Measurements from ENCODE around the gene DCP1A. TPM values are rescaled to one million over a fixed set of nuclear protein-coding genes. Genes with fewer than 3 reads are reported as not detected.

DCP1A gene
- total RNA-seq, 2 donors from 2014 or later, result 35.4 to 36.7 TPM

DNA sequence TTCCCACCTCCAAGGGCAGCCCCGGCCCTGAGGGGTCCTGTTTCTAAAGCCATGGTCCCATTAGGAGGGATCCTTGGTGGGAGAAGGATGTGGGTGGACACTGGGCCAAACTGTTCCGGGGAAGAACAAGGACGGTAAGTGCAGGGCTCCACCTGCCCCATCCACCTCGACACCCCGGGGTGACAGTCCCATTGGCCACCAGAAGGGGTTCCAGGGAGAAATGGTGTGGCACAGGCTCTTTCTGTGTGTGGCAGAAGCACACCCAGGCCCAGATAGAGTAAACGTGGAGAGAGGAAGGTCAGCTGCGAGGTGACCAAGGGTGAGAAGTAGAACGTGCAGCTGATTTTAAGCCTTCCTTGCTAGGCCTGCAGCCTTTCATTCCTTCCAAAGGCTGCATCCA lies 103.6 kb downstream of the DCP1A start:
- Mint-ChIP-seq H3K9me3 (no peaks in the 10 kb centered on the region), H3K27ac (no peak overlapping the region), H3K36me3 (peaks cover 0 to 5% of the 10 kb centered on the region in 2 donors)
- no peak for DNase-seq (ENCODE audit: low spot score in 2 of 2)
- ATAC-seq, result no peak

DNA sequence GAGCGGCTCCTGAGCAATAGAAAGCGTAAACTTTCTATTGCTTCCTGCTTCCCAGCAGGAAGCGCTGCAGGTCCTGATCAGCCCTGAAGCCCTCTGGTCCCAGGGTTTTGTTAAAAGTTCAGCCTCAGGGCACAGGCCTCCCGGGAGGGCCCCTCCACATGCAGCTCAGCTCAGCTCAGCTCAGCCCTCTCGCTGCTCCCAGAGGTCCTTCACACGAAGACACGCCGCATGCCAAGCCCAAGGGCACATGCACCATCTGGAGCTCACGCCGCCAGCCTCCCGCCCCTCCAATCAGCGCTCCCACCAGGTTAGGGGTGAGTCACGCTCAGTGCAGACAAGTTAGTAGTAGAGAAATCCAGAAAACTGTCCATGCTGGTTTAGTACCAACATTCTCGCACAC lies 104.2 kb downstream of the DCP1A start:
- Mint-ChIP-seq H3K27ac (no peak overlapping the region), H3K9me3 (no peaks in the 10 kb centered on the region), H3K36me3 (peaks cover 0 to 5% of the 10 kb centered on the region in 2 donors)
- DNase-seq (ENCODE audit: low spot score in 2 of 2) (no peak), ATAC-seq (no peak)

DNA sequence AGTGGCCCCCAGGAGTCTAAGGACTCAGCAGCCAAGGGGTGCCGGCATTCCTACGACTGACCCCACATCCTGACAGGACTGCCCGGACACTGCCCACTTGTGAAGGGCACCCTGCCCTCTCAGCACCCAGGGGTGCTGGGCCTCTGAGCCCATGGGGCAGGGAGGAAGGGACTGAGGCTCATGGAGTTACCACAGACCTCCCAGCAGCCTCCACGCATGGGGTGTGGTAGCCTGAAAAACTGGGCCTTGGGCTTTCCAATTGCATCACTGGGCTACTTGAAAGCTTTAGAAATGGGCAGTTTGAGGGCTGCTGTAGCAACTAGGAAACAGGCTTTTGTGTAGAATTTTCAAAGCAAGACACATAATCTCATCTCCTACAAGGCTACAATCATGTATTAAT lies 104.7 kb downstream of the DCP1A start:
- Mint-ChIP-seq H3K36me3 (peaks cover 0 to 1% of the 10 kb centered on the region in 2 donors), H3K9me3 (no peaks in the 10 kb centered on the region), H3K27ac (no peak overlapping the region)
- DNase-seq (ENCODE audit: low spot score in 2 of 2) (no peak), ATAC-seq (no peak)

DNA sequence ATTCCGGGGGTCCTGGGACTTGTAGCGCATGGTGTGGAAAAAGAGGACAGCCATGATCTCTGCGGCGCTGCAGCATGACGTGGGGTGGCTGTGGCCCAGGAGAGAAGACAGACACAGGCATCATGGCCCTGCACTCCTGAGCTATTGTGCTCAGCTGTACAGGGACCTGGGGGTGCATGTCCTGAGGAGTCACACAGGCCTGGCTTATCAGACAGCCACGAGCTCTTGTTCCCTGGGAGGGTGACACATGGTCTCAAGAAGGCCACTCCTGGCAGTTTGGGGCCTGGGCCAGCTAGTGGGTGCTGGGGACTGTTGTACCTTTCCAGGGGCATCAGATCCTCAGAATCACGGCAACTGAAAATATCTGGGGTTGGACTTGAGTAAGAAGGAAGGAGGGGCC lies 105.2 kb downstream of the DCP1A start:
- no peaks in the 10 kb centered on the region for H3K36me3 Mint-ChIP-seq
- ATAC-seq, result no peak

DNA sequence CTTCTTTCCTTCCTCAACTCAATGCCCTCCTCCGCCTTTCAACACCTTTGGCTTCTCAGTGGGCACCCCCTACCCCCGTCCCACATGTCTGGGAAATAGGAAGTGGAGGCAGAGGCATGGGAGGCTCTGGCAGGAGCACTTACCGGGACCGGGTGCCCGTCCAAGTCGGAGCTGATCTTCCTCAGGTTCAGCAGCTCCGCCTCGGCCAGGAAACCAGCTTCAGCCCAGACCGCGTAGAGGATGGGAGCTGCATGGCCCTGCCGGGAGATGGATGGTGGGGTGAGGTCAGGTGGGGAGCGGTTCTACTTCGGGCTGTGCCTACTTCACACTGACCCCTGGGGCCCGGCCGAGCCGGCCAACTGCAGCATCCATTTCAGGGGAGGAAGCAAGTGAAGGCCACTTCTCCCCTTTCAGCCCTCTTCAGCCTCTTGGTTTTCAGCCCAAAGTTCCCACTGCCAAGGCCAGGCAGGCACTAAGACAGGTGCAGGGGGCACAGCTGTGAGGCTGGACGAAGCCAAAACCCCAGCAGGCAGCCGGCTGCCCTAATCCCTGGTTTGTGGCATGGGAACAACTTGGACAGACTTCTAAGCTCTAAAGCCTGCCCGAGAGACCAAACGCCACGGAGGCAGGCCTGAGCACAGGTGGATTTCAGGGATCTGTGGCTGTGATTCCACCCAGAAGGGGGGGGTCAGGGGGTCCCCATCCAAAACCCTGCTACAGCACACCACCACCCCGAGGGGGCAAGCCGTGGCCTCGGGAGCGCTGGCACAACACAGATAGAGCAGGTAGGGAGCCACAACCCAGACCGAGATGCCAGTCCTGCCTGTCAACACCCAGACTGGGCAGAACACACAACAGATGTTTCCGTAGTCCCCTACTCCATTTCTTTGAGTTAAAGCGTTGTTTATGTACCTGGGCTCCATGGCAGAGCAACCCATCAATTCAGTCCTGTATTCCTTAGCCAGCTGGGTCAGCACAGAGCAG lies 106.1 kb downstream of the DCP1A start:
- Mint-ChIP-seq H3K27ac (peak overlapping the region in 1 of 2 donors; percentile 41), H3K36me3 (no peaks in the 10 kb centered on the region), H3K9me3 (no peaks in the 10 kb centered on the region)
- no peak for DNase-seq (ENCODE audit: low spot score in 2 of 2)
- no peak for ATAC-seq

More for the DNA sequence above, 105.2 kb downstream of the DCP1A start:
- Mint-ChIP-seq H3K27ac (peak overlapping the region; percentile 41 to 44), H3K9me3 (no peaks in the 10 kb centered on the region)
- no peak for DNase-seq (ENCODE audit: low spot score in 2 of 2)

DNA sequence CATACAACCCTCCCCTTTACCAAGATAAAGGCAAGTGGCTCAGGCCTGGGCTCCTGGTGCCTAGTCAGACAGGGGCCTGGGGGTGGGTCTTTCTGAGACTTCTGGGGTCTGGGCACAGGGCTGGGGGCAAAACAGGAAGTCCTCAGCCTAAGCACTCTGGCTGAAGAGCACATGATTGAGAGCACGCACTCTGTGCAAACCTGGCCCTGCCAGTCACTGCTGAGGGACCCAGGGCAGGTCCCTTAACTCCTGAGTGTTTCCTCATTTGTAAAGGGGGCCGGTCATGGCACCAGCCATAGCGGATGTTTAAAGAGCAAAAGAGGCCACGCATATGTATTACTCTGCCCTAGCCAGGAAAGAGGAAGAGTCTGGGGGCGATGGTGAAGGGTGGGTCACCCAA lies 107.5 kb downstream of the DCP1A start:
- Mint-ChIP-seq H3K27ac (peak overlapping the region; percentile 67 to 89), H3K36me3 (no peaks in the 10 kb centered on the region), H3K9me3 (no peaks in the 10 kb centered on the region)
- DNase-seq (ENCODE audit: low spot score in 2 of 2), result no peak
- no peak for ATAC-seq

DNA sequence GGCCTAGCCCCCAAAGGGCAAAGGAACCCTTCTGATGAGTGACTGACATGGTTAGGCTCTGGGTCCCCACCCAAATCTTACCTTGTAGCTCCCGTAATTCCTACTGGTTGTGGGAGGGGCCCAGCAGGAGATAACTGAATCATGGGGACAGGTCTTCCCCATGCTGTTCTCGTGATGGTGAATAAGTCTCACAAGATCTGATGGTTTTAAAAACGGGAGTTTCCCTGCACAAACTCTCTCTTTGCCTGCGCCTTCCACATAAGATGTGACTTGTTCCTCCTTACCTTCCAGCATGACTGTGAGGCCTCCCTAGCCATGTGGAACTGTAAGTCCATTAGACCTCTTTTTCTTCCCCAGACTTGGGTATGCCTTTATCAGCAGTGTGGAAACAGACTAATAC lies 108.5 kb downstream of the DCP1A start:
- H3K36me3 Mint-ChIP-seq, result no peaks in the 10 kb centered on the region
- DNase-seq (ENCODE audit: low spot score in 2 of 2), result no peak
- H3K27ac Mint-ChIP-seq, result peak overlapping the region; percentile 15 to 69
- no peaks in the 10 kb centered on the region for H3K9me3 Mint-ChIP-seq
- no peak for ATAC-seq

DNA sequence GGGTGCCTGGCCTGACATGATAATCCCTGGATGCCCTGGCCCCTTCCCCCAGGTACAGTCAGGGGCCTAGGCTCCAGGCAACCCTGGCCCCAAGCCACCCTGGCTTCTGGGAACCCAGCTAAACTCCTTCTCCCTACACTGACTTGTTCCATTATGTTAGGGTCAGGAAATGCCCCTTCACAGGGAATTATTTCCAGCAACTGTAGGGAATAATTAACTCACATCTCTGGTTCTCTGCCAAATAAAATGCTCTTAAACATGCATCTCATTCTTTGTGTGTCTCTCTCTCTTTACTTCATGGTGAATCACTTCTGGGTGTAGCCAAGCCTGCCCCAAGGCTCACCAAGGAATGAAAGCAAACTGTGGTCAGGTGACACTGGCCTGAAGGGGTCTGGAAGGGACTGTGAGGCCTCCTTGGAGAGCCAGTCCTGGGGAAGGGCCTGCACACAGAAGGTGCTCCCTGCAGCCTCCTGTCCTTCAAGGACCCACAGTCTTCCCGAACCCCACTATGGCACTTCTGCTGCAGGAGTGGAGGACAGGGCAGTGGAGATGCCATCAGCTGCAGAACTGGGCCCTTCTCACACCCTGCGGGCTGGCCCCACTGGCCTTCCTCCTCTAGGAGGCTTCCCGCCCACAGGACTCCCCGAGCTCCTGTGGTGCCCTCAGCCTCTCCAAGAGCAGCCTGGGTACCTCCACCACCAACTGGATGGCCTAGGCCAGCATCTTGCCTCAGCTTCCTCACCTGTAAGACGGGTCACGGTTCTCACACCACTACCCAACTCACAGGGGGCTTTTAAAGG lies 109.1 kb downstream of the DCP1A start:
- H3K36me3 Mint-ChIP-seq, result no peaks in the 10 kb centered on the region
- H3K9me3 Mint-ChIP-seq, result no peaks in the 10 kb centered on the region
- peak in 1 of 2 donors; percentile 19 for ATAC-seq
- peak overlapping the region; percentile 1 to 69 for H3K27ac Mint-ChIP-seq
- DNase-seq (ENCODE audit: low spot score in 2 of 2), result no peak

DNA sequence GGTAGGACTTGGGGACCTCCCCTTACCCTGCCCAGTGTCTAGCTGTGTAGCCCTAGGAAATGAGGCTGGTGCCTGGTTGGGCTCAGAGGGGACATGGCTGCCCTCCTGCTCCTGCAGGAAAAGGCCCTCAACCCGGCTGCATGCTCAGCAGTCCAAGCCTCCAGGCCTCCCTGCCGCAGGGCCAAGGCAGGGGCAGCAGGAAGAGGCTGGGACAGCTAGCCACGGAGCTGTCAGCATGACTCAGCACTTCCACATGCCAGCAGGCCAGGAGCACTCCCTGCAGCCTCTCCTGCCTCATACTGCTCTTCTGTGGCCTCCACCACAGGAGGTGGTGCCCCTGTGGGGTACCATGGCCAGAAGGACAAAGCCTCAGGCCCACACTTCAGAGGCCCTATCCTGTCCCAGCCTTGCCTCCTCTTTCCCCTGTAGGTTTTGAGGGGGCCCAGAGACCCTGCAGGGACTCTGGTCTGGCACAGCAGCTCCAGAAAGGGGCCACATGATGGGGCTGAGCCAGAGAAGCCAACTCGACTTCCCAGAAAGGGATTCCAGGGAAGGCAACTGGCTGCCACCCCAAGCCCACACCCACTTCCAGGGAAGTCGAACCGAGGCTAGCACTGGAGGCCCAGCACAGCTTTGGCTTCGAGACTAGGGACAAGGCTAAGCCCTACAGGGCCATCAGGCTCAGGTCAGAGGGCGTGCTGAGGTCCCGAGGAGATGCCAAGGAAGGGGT lies 111.1 kb downstream of the DCP1A start:
- H3K36me3 Mint-ChIP-seq, result no peaks in the 10 kb centered on the region
- DNase-seq (ENCODE audit: low spot score in 2 of 2) (no peak), ATAC-seq (peak; percentile 23 to 60)
- H3K27ac Mint-ChIP-seq, result peak overlapping the region; percentile 77 to 89
- no peaks in the 10 kb centered on the region for H3K9me3 Mint-ChIP-seq

DNA sequence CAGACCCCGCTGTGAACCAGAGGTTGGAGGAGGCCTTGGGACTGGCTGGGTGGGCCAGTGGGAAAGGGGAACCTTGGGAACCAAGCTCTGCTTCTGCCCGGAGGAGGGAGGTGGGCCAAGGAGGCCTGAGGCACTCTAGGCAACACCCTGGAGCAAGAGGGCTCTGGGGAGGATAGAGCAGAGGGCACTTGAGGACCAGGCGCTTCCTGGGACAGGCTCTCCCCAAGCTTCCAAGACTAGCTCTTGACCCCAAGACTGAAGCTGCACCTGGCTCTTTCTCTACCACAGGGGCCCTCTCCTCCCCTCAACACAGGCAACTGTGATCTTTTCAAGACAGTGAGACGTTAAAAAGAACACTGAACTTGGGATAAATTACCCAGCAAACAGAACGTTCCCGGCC lies 111.8 kb downstream of the DCP1A start:
- Mint-ChIP-seq H3K9me3 (no peaks in the 10 kb centered on the region), H3K27ac (peak overlapping the region in 1 of 2 donors; percentile 89)

DNA sequence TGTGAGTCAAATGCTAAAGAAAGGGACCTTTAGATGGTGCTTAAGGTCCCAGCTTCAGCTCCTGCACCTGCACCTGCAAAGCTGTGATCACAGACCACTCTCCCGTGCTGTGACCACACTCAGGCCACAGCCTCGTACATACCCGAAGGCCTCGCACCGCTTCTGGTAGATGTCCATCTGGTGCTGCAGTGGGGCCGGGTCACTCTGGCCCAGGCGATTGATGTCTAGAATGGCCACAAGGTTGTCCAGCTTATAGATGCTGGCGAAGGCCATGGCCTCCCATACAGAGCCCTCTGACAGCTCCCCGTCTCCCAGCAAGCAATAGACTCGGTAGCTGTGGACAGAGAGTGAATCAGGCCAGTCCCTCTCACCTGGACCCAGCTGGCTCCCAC lies 112.5 kb downstream of the DCP1A start:
- no peaks in the 10 kb centered on the region for H3K36me3 Mint-ChIP-seq
- H3K9me3 Mint-ChIP-seq, result no peaks in the 10 kb centered on the region
- ATAC-seq (no peak), DNase-seq (ENCODE audit: low spot score in 2 of 2) (no peak)
- peak overlapping the region; percentile 50 to 89 for H3K27ac Mint-ChIP-seq

More for the DNA sequence above, 111.8 kb downstream of the DCP1A start:
- ATAC-seq (no peak), DNase-seq (ENCODE audit: low spot score in 2 of 2) (no peak)
- no peaks in the 10 kb centered on the region for H3K36me3 Mint-ChIP-seq

DNA sequence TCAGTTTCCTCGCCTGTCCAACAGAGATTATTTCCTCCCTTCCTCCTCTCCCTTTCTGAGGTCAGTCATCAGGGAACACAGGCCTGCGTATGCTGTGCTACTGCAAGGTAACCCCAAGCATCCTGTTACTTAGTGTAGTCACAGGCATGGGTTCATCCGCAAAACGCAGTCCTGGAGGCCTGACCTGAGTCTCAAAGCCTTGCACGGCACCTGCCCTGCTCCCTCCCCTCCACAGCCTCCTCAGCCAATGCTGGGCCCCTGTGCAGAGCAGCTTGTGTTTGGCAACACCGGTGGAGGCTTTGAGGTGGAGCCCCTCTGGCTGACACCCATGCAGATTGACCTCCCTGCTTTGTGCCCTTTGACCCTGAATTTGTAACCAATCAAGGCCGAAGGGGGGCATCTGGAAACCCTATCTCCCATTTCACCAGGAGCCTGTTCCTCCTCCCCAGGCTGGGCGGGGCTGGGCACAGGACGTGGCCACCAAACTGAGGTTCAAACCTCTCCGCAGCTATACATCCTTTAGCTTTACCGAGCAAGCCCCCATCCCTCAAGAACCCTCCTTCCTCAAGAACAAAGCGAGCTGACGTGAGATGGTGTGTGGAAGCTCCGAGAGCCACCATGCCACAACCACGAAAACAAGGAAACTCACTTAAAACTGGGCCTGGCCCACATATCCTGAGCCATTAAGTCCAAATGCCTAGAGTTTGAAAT lies 113.1 kb downstream of the DCP1A start:
- Mint-ChIP-seq H3K9me3 (no peaks in the 10 kb centered on the region), H3K36me3 (no peaks in the 10 kb centered on the region), H3K27ac (peak overlapping the region; percentile 50 to 89)
- DNase-seq (ENCODE audit: low spot score in 2 of 2), result no peak
- ATAC-seq, result no peak

Other genes with a start within 250 kb of the DCP1A start
- gene RFT1, start 217.1 kb downstream of the DCP1A start, total RNA-seq, result 10 to 100 TPM; 19.5 to 38.3 TPM
- gene PRKCD, start 186.3 kb downstream of the DCP1A start, total RNA-seq, result 10 to 100 TPM in 1 of 2 donors, 1 to 10 TPM in 1; 3.4 to 22.5 TPM
- 100 to 1,000 TPM; 258 to 359 TPM for gene TKT, start 91.5 kb downstream of the DCP1A start, total RNA-seq
- under 1 TPM in 1 of 2 donors, not detected in 1; 0.10 TPM for gene CACNA1D, start 147.1 kb upstream of the DCP1A start, total RNA-seq

All from activated naive CD4-positive, alpha-beta T cell treated with anti-CD3 and anti-CD28 coated beads, Interleukin-2, amount 50 U/mL, for 72 hours (primary cell).